Activated T-cell treated with anti-CD3 and anti-CD28 coated beads for 48 hours (primary cell): ENCODE data around the gene TRABD2B.

ENCODE experiments used
- DNase-seq: peaks from one replicate; pipeline ENCODE4 v3.0.0-alpha.2; 2020; ENCODE audit warnings: low read depth

TRABD2B gene

GRCh38 chr1:47875831-47876586 is 121.2 kb downstream of the TRABD2B start:
- DNase-seq, result no peak

DNA sequence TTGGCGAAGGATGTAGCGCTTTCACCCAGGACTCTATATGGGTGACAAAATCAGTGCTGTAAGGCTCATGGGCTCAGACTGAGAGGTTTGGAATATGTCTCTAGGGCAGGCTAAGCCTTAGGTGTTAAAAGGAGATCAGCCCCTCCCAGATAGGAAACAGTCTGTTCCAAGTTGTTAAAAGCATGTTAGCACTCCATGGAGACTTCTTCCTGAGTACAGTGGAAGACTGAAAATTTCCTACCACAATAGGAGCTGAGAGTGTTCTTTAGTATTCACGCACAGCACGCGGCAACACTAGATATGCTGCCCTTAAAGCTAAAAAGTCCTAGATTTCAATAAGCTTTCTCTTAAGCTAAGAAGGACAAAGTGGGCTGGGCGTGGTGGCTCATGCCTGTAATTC is 122.1 kb downstream of the TRABD2B start:
- no peak for DNase-seq

GRCh38 chr1:47873337-47873736 is 123.8 kb downstream of the TRABD2B start:
- no peak for DNase-seq

GRCh38 chr1:47872886-47873285 is 124.3 kb downstream of the TRABD2B start:
- DNase-seq, result no peak

GRCh38 chr1:47871799-47872353 is 125.3 kb downstream of the TRABD2B start:
- DNase-seq, result no peak

DNA sequence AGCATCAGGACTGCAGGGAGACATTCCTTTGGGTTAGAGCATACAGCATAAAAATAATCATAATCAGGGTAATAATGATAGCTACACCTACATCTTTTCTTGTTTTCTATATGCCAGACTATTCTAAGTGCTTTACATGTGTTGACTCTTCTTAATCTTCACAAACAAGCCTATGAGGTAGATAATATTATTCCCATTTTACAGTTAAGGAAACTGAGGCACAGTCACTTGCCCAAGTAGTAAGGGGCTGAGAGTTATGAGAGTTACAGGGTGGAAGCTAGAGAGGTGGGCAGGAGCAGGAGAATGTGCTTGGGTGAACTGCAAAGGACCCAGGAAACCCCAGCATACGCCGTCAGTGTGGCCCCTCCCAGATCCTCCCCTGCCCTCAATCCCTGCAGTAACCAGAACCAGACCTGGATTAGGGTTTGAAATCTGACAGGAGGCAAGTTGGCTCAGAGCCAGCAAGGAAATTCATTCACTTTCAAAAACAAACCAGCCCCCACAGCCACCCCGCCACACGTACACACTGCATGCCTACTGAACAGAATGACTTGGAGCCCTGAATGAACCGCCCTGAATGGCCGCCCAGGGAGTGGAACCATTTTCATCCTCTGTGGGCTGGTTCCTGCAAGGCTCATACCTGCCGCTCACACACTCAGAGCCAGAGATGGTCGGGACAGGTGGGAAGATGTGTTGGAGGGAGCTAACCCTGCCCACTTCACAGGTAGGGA is 126.1 kb downstream of the TRABD2B start:
- no peak for DNase-seq

DNA sequence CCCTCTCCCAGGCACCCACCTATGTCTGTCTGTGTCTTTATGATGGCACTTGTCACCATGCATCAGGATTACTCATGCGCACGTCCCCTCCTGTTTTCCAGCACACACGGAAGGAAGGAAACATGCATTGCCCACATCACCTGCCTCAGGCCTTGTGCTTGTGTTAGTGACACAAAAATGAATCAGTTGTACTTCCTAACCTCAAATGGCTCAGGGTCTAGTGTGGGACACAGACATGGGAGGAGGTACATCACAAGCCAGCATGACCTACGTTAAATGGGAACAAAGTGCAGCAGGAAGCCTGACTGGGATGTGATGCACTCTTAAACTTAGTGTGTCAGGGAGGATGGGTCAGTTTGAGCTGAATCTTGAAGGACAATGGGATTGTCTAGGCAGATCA is 126.7 kb downstream of the TRABD2B start:
- no peak for DNase-seq

GRCh38 chr1:47868348-47868676 is 128.9 kb downstream of the TRABD2B start:
- DNase-seq, result no peak

- no peak for DNase-seq
Observed at GRCh38 chr1:47867438-47868347, 129.5 kb downstream of the TRABD2B start.

GRCh38 chr1:47866601-47867437 is 130.4 kb downstream of the TRABD2B start:
- no peak for DNase-seq

DNA sequence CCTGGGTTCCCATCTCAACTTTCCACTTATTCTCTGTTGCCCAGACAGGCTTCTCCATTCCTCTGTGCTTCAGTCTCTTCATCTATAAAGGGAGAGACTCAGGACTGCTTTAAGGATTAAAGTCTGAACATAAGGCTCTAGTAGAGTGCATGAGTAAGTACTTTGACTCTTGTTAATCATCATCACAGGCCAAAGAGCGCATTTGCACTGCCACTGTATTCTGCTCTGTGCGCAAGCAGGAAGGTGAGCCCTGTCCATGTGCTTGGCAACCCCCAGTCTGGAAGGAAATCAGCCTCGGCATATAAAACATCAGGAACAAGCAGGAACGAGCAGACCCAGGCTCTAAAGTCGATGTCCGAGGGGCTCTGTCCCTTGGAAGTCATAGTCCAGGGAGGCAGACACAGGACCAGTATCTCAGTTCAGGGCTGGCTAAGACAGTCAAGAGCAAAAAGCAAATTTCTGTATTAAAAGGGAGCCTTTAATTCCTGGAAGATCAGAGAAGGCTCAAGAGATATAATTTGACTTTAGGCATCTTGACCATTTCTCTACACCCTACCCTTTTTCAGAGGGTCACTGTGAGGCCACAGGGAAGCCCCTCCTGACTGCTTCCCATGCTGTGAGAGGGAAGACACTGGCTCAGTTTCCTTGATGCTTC is 131.2 kb downstream of the TRABD2B start:
- no peak for DNase-seq

- no peak for DNase-seq
Observed at GRCh38 chr1:47859092-47859743, 138.0 kb downstream of the TRABD2B start.

GRCh38 chr1:47856996-47857395 is 140.2 kb downstream of the TRABD2B start:
- no peak for DNase-seq

GRCh38 chr1:47855230-47855629 is 142.0 kb downstream of the TRABD2B start:
- DNase-seq, result no peak

DNA sequence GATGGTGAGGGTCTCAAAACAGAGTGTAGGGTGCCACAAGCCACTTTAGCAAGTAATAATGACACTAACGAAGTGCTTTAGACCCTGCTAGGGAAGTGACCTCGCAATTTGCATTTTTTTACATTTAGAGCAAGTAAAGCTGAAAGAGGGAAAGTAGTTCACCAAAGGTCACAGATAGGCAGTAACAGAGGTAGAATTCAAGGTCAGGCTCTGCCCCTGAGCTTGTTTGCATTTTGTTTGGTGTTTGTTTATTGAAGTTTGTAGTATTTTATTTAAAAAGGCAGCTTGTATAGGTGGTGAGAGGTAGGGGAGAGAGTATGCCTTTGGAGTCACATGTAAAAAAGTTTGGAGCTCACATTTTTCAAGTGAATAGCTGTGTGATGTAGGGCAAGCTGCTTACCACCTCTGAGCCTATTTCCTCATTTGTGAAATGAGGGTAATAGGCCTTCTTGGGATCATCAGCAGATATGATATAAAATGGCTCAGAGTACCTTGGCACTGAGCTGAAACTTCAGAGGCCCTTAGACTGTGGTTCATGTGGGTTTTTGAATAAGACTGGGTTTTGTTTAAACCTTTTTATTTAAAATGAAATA is 142.5 kb downstream of the TRABD2B start:
- DNase-seq, result no peak

DNA sequence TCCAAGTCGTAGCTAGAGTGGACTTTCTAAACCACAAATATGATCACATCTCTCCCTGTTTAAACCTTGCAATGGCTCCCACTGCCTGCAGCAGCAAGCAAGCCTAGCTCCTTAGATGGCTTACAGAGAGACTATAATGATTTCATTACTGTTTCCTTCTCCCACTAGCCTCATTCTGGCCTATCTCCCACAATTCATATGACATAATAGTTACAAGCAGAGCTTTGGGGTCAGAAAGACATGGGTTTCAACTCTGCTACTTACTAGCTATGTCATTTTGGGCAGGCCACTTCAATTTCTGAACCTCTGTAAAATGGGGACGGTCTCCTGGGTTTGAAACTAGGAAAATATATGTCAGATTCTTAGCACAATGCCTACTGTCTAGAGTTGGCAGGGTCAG is 143.3 kb downstream of the TRABD2B start:
- DNase-seq, result no peak

- no peak for DNase-seq
Observed at GRCh38 chr1:47853059-47853458, 144.1 kb downstream of the TRABD2B start.

- DNase-seq, result no peak
Observed at GRCh38 chr1:47852006-47852718, 145.0 kb downstream of the TRABD2B start.

GRCh38 chr1:47850451-47850850 is 146.7 kb downstream of the TRABD2B start:
- no peak for DNase-seq
